Loucy (cell line): ENCODE results near the gene MCF2L2.

ENCODE experiments used
- CTCF ChIP-seq: fragments of 200-600 bp; sonication (generic); conservative IDR thresholded peaks from 2 replicates; pipeline ENCODE4 v1.5.1; 2014; ENCODE audit warnings: mild to moderate bottlenecking, antibody characterized with exemption, low read length
- EZH2phosphoT487 ChIP-seq: fragments of 200-600 bp; IDR thresholded peaks from 2 replicates; pipeline ENCODE4 v1.6.1; 2018; ENCODE audit warnings: antibody characterized with exemption, mild to moderate bottlenecking, moderate library complexity, borderline replicate concordance

GRCh38 chr3:183275937-183276336, 152.5 kb downstream of the MCF2L2 start:
- no peak for TF ChIP-seq CTCF
- no peak for TF ChIP-seq EZH2phosphoT487
